ENCODE results near the gene GPRC5D.

GPRC5D gene

DNA sequence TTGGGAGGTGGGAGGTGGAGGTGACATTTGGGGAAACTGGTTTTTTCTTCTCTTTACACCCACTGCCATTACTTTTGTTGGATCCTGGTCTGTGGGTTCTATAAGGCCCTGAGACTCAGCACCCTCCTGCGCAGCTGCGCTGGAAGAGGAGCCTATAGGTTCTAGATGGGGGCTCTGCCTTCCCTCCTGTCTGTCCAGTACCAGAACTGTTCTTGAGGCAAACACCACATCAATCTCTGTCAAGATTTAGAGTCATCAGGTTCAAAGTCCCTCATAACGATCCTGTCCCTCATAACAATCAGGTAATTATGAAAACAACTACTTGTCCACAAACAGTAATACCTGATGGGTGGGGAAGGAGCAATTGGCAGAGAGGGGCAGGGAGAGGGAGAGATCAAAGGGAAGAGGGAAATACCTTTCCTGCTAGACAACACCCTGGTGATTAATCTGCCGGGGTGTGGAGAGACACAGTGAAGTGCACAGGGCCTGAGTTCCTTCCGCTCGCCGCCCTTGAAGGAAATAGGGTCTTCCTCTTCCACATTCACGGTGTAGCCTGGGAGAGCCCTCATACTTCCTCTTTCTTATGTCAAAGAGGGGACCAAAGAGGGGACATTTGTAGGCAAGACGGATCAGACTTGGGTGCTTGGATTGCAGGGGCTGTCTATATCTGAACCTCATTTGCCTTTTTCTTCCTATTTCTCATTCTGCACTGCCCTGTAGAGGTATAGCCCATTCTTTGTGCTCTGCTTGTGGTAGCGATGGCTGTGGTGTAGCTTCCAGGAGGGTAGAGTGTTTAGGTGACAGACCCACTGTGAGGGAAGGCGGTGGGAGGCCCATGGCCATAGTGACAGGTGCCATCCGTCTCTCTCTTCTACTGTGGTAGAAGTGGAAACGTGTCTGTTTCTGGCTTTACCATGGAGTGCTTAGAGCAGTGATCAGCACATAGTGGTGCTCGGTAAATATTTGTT, 48.0 kb downstream of the GPRC5D start:
- DNase-seq = no peak

DNA sequence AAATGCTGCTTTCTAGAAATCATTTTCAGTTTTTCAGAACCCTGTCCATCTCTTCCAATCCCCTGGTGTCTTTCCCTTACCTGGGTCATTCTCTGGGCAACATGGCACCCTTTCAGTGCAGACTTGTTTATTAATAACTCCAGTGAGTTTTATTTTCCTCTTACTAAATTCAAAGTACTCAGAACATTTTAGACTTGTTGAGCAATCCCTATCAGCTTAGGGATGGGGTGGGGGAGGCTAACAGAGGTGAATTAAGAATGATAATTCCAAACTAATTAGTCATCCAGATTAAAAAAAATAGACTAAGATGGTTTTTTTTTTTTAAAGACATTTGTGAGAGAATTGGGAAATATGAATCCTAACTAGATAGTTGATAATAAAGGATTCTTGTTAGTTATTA, 49.9 kb downstream of the GPRC5D start:
- no peak for DNase-seq

DNA sequence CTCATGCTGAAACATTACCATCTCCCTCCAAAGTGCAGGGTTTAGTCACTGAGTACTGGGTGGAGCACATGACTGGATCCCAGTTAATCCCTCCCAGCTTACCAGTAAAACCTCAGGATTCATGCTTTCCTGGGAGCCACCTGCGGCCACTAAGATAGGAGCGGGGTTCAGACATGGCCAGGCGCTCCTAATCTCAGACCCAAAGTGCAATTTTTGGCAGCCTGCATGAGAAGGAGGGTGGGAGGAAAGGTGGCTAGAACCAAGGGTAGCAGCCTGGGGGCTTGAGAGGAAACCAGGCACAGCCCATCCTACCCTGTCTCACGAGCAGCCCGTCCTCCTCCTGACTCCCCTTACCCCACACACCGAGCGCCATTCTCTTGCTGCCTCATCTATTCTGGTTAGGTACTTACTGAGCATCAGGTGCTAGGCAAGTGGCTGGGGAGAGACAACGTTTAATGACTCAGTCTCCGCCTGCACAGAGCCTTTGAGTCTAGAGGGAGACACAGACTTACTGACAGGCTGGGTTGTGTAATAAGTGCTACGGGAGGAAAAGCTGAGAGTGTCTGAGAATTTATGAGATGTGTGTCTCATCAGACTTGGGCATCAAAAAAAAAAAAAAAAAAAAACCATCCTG, 50.7 kb downstream of the GPRC5D start:
- DNase-seq = peak; percentile 90

DNA sequence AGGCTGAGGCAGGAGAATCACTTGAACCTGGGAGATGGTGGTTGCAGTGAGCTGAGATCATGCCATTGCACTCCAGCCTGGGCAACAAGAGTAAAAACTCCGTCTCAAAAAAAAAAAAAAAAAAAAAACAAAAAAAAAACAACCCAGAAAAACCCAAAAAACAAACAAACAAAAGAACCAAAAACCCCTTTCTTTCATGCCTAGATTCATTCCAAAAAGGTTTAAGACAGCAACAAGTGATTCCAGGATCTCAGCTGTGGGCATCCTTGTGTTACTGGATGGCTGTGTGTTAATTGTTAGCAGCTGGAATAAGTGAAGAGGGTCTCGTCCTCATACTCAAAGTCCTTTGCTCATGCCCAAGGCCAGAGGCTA, 51.2 kb downstream of the GPRC5D start:
- DNase-seq = no peak

DNA sequence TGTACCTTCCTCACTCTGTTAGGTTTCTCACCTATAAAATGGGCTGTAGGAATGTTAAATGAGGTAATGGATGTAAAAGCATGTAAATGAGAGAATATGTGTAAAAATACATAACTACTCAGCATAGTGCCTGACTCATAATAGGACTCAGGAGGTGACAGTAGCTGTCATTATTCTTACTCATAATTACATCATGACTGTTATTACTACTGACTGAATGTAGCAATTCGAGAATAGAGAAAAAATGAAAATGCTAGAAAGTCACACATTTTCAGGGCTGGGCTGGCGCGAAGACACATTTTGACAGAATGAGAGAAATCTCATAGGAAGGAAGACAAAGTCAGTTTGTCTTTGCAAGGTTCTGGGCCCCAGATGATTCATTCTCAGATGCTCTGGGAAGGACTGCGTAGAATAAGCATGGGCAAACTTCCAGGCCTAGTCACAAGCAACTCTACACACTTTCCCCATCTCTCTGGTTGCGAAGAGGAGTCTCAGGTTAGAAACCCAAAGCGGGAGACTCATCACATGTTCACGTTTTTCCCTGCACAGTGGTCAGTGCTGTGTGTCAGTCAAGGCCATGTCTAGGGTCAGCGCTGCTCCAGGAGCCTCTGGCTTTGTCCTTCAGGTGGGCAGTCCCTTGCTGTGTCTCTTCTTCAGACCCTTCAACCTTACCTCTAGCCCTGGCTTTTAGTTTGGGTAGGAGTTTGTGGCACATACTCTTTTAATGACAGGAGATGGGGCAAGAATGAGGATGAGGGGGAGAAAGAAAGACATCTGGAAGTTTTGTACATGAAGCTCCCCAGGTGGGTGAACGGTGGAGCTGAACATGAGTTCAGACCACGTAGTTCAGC, 52.2 kb downstream of the GPRC5D start:
- peak; percentile 68 for DNase-seq

DNA sequence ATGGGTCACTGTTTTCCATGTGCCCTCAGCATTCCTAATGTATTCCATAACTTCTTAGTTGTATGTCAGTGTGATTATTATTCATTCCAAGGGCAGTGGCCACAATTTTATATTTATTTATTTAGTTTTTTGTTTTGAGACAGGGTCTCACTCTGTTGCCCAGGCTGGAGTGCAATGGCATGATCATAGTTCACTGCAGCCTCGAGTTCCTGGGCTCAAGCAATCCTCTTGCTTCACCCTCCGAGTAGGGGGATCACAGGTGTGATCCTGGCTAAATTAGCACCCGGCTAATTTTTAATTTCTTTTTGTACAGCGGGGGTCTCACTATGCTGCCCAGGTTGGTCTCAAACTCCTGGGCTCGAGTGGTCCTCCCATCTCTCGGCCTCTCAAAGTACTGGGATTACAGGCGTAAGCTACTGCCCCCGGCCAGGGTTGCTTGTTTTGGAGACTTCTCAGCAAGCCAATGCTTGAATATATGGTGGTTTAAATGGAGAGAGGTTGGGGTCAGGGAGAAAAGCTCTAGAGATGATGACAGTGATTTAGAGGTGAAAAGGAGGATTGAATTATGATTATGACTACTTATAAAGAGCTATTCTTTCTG, 53.0 kb downstream of the GPRC5D start:
- DNase-seq = no peak

DNA sequence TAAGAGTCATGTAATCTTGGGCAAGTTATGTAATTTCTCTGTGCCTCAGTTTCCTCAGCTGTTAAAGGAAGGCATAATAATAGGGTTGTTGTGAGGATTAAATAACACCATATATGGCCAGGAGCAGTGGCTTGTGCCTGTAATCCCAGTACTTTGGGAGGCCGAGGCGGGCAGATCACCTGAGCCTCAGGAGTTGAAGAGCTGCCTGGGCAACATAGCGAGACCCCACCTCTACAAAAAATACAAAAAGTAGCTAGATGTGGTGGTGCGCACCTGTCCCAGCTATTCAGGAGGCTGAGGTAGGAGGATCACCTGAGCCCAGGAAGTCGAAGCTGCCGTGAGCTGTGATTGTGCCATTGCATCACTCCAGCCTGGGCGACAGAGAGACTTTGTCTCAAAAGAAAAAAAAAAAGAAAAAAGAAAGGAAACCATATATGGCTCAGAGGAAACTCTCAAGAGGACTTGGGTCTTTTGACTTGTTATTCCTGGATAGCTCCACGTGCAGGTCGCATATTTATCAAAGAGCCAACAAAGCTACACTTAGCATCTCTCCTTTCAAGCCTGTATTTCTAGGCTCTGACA, 53.7 kb downstream of the GPRC5D start:
- DNase-seq = no peak

DNA sequence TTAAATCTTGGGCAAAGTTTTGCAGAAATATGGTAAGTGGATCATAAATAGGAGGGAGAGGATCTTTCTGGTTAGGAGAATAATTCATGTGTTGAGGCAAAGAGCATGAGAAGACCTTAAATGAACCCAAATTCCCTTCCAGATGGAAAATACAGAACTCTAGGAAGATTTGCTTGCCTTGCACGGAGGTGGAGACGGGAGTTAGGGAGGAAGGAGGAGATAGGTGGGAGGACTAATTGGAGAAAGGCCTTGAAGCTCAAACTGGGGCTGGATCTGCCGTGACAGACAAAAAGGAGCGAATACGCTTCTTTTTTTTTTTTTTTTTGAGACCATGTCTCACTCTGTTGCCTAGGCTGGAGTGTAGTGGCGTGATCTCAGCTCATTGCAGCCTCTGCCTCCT, 54.7 kb downstream of the GPRC5D start:
- no peak for DNase-seq

DNA sequence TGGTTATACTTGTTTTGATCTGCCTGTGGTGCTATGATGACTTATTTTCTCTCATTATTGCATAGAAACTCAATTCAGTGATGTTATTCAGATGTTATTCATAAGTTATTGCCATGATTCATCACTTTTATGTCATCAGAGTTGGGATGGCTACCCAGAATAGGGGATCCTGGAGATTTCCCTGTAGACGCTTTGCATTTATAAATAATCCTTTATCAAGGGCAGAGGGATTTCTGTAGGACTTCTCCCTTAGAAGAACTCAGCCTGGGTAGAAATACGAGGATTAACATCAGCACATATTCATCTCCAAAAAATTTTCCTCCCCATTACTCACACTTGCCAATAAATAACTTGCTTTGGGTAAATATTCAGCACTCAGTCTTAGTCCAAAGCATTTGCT, 55.7 kb downstream of the GPRC5D start:
- peak; percentile 40 for DNase-seq

DNA sequence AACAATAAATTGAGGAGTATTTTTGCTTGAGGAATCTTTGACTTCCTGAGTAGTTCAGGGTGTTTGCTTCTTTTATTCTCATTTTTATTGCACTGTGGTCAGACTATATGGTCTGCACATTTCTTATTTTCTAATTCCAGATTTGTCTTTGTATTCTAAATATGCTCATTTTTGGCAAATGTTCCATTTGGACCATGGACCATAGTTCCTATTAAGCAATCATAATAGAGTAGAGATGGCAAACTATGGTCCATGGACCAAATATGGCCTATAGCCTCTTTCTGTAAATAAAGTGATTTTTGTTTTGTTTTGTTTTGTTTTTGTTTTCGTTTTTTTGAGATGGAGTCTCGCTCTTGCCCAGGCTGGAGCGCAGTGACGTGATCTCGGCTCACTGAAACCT, 58.5 kb downstream of the GPRC5D start:
- no peak for DNase-seq

DNA sequence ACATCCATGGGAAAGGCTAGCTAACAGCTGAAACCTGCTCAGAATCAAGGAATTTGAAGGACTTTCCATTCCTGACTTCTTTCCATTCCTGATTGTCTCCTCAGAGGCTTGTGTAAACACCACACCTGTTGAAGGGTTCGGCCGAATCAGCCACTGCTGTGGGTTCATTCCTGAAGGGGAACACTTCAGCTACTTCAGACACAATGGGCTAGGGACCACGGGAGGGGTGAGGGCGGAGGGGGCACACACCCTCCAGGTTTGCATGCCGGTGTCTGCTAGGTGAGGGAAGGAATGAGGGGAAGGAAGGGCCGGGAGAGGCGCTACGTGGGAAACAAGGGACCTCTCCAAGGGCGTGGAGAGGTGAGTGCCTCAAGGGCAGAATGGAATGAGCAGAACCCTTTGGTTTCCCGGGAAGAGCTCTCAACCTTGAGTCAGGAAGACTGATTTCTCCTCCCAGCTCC, 59.3 kb downstream of the GPRC5D start:
- DNase-seq = no peak

DNA sequence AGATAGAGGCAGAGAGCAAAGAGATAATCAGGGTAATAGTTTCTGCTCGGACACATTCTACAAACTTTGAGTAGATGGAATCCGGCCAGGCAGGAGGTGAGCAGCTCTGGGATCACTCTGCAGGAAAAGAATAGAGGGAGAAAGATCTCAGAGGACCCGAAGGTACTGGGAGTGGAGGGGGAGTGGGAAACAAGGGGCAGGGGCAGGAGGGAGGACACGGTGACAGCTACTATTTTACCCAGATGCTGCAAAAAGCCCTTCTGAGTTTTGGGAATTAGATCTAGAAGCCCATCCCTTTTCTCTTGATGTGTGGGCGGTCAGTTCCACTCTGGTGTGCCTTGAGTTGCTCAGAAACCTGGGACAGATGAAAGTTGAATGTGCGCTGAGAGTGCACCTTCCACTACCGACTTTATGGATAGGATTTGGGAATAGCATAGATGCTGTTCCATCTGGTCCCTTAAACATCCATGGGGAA, 60.1 kb downstream of the GPRC5D start:
- no peak for DNase-seq

DNA sequence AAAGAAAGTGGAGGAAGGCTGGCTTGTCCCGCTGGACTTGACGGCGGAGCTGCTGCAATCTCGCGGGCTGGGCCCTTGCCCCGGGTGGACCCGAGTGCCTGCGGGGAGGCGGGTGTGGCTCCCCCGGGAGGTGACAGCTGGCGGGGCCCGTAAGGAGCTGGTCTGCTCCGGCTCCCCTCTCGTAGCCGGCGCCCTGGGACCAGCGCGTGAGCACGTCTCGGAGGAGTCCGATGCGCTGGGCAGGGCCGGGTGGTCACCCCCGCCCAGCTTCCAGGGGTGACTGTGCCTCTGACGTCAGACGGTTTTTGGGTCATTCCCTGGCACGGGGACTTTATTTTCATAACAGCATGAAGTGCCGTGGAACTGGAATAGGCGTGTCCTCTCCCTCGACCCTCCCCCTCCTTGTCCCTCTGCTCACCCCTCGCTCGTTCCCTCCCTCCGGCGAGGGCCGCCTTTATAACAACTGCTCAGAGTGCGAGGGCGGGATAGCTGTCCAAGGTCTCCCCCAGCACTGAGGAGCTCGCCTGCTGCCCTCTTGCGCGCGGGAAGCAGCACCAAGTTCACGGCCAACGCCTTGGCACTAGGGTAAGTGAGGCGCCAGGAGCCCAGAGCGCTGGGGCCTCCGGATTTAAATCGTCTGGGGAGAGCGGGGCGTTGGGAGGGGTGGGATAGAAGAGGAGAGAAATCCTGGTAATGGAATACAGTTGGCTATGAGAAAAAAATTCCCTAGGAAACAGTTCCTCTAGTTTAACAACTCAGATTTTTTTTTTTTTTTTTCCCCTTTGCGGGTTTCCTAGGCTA, 60.7 kb downstream of the GPRC5D start, which contains the start of gene GPRC5A:
GPRC5A (plus strand) TSS at position 483 of the 801 bp plus-strand sequence. CDS start 16,688 bp downstream, outside the sequence.
- peak; percentile 88 for DNase-seq

Measured in amniotic stem cell (primary cell).